Activated T-cell treated with anti-CD3 and anti-CD28 coated beads, Interleukin-2, amount 50 U/mL, for 48 hours (primary cell): Measurements from ENCODE around the gene BCORL1.

Experiments
- DNase-seq, 2 experiments: peaks; one replicate each; pipeline ENCODE4 v3.0.0-alpha.2; 2020

The BCORL1 gene

GRCh38 chrX:130095249-130096030 is 113.0 kb downstream of the BCORL1 start:
- DNase-seq = no peak

- DNase-seq = no peak
These were observed 115.2 kb downstream of the BCORL1 start for GRCh38 chrX:130097507-130098209.

- DNase-seq = no peak
These were observed 115.7 kb downstream of the BCORL1 start for GRCh38 chrX:130098210-130098552.

- DNase-seq = no peak
These were observed 117.7 kb downstream of the BCORL1 start for GRCh38 chrX:130100180-130100579.

GRCh38 chrX:130103605-130104004 is 121.2 kb downstream of the BCORL1 start:
- no peak for DNase-seq

- DNase-seq = no peak
These were observed 122.8 kb downstream of the BCORL1 start for GRCh38 chrX:130105244-130105643.

- DNase-seq = no peak
These were observed 123.6 kb downstream of the BCORL1 start for GRCh38 chrX:130106071-130106470.
